ENCODE data around the gene C1orf74. TPM values are rescaled to one million over a fixed set of nuclear protein-coding genes. Genes with fewer than 3 reads are reported as not detected.

Gene C1orf74
- polyA plus RNA-seq, 1 donor = 2.8 TPM

DNA sequence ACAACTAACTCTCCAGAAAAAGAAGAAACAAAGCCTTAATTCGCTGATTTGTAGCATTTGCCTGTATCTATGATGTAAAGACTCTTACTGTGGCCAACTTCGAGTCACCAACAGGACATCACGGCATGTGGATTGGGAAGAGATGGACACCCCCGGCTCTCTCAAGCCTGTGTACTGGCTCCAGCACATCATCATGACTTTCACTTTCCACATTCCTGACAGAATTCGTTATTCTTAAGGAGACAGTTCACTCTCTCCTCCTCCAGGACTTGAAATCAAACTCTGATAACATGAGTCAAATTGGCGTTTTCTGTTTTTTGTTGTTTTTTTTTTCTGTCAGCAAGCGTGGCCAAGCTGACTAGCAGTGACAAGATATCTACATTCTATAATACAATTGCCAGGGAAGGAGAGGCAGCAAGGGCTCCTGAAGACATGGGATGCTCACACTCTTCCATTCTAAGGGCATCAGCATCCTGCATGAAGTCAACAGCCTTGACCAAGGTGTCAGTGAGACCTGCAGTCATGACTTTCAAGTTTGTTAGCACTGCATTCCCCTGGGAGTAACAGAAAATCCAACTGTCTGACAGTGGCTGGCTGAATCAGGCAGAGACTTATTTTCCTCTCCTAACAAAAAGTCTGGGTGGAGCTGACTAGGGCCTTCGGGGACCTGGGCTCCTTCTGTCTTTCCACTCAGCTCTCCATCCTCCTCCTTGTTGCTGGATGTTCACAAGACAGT, 41.8 kb downstream of the C1orf74 start:
- no peak for DNase-seq

DNA sequence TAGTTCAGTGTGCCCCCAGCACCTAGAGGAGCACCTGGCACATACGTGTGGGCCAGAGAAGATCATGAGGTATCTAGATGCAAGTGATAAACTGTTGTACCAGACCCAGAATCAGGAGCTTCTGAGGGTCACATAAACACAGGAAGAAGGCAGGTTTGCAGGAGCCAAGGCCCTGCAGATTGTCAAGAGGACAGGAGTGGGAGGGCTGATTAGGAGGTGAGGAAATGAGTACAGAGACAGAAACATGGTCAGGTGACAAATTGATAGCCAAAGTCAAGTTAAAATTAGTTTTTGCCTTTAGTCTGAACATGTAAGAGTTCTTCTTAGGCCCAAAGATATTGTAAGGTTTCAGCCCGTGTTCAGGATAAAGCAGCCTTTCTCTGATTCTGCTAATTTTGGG, 42.5 kb downstream of the C1orf74 start:
- no peak for DNase-seq

DNA sequence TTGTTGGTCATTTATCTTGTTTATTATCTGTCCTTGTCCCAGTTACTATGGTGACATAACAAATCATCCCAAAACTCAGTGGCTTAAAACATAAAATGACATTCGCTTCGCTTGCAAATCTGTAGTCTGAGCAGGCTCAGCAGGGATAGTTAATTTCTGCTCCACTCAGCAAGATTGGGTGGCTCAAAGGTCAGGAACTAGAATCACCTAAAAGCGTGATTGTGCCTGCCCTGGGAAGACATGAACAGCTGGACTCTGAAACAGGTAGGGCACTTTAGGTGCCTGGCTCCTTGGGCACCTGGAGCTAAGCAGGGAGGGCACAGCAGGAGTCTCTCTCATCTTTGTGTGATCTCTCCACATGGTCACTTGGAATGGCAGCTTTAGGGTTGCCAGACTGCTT, 43.2 kb downstream of the C1orf74 start:
- no peak for DNase-seq

DNA sequence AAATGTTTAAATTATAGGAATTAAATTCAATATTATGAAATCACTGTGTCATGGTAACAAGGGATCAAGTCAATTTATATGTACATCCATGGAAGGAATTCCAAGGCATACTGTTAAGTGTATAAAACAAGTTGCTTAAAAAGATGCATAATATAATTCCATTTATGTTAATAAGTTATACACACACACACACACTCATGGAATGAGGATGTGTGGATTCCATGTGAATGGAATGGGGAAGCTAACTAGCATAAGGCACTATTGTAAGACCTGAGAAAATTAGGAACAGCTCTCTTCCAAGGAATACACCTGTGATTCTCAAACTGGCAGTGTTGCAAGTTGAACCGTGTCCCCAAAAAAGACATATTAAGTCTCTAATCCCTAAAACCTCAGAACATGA, 46.1 kb downstream of the C1orf74 start:
- no peak for DNase-seq

DNA sequence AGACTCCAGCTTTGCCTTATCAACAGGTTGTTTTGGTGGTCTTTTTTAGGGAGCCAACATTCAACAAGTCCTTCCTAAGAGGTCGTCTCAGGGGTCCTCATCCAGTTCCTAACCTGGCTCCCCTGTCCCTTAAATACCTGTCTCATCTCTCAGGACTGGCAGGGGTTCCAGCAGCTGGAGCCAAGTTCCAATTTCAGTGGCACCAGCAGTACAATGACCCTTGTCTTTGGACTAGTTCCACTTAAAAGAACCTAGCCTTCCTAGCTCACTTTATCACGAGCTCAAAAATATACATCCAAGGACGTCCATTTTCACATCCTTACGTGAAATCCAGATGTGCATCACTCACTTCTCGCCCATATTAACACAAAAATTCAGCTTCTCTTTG, 47.2 kb downstream of the C1orf74 start:
- no peak for DNase-seq

DNA sequence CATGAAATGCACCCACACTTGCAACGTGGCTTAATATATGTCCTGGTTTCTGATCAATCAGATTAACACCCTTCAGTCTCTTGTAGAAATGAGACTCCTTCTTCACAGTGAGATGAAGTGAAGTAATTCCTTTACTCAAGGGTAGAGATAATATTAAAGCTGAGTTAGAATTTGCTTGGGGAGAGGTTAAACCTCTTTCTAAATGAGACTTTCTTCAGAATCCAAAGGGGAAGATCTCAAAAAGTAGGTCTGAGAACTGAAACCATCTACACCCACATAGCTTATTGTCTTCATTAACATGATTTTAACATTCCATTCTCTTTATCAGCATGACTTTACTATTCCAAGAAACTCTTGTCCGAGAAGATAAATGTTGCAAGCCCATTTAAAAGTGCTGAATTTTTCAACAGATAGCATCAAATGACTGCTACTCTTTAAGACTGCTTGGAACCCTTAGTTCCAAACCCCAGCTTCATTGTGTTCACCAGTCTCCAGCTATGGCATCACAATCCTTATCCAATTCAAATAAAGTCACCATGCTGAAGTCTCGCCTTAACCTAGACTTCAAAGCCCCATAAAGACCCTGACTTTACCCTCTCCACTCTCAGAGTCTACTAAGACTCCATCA, 47.8 kb downstream of the C1orf74 start:
- DNase-seq = no peak

DNA sequence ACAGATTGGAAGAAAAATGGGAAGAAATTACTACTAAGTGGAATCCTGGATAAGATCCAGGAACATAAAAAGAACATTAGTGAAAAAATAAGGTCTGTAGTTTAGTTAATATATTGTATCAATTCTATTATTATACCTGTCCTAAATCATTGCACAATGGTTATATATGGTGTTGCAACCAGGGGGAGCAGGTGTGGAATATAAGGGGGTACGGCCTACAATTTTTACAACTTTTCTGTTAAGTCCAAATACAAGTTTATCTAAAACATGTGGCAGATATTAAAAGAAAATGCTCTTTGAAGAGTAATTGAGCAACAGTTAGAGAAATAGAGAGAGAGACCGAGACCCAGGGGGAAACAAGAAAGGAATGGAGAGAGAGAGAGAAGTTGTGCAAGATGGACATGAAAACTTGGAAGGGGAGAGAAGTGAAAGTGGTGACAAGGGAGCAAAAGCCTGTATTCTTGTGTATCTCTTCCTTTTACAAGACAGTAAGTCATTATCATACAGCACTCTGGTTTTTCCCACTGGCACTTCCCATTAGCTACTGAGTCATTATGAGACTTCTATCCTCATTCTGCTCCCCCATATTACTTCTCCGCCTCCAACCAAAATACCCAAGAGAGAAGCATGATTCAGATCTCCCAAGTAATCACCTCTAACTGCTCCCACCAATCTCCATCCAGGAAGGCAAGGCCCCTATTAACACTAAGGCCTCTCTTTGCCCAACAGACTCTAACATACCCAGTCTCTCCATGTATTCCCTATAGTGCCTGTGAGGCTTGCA, 50.8 kb downstream of the C1orf74 start:
- DNase-seq = no peak

DNA sequence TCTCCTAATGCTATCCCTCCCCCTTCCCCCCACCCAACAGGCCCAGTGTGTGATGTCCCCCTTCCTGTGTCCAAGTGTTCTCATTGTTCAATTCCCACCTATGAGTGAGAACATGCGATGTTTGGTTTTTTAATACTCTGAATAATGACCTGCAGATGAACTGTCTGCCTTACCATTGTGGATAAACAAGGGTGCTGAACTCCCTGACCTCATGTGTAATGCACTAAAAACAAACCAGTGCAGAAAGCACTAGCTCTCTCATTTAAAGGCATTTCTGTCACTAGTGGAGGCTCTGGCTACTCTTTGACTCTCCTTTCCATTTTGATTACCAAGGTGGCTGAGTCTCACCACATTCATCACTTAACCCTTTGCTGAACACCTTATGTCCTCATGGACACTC, 51.6 kb downstream of the C1orf74 start:
- no peak for DNase-seq

DNA sequence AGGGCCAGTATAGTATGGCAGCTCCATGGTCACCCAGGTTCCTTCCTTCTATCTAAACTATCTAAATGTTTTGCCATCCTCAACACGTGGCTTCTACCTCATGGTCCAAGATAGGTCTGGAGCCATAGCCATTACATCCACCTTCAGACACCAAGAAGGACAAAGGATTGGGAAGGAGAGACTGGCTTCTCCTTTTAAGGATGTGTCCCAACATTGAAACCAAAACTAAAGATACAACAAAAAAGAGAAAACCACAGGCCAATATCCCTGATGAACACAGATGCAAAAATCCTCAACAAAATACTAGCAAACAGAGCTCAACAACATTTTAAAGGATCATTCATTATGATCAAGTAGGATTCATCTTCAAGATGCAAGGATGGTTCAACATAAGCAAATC, 54.9 kb downstream of the C1orf74 start:
- DNase-seq = no peak

Other genes with a start within 250 kb of the C1orf74 start
- gene CAMK1G, start 200.8 kb downstream of the C1orf74 start, polyA plus RNA-seq (ENCODE audit: insufficient read length) = not detected
- 0.81 TPM for gene LAMB3, start 132.1 kb downstream of the C1orf74 start, polyA plus RNA-seq (ENCODE audit: insufficient read length)
- 12.3 TPM for gene G0S2, start 109.1 kb downstream of the C1orf74 start, polyA plus RNA-seq (ENCODE audit: insufficient read length)
- gene HSD11B1, start 79.7 kb downstream of the C1orf74 start, polyA plus RNA-seq (ENCODE audit: insufficient read length) = not detected
- 2.8 TPM for gene TRAF3IP3, start 28.5 kb downstream of the C1orf74 start, polyA plus RNA-seq (ENCODE audit: insufficient read length)
- 0.83 TPM for gene IRF6, start 21.6 kb upstream of the C1orf74 start, polyA plus RNA-seq (ENCODE audit: insufficient read length)
- gene UTP25, start 43.4 kb upstream of the C1orf74 start, polyA plus RNA-seq (ENCODE audit: insufficient read length) = 7.2 TPM
- gene SYT14, start 153.7 kb upstream of the C1orf74 start, polyA plus RNA-seq (ENCODE audit: insufficient read length) = 1.7 TPM